ENCODE measurements around the gene NPAS2.

Gene NPAS2

DNA sequence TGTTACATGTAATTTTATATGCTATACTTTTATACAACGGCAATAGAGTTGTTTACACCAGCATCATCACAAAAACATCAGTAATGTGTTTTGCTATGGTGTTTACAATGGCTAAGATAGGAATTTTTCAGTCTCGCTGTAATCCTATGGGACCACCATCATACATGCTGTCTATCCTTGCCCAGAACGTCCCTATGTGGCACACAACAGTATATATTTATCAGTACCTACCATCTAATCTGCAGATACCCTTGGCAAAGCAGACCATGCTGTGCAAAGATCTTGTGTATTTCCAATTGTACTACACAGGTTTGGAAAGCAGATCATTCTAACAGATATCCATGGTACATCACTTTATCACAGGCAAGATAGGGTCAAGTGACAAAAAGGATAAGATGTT is 197.4 kb downstream of the NPAS2 start:
- no peak for TF ChIP-seq CTCF (conservative IDR thresholded peaks at IDR 0.05; ENCODE audit: low read depth, low read length)
- H3K4me3 ChIP-seq (ENCODE audit: low read length): no peak overlapping the region
- no peak for DNase-seq (ENCODE audit: low read depth)

DNA sequence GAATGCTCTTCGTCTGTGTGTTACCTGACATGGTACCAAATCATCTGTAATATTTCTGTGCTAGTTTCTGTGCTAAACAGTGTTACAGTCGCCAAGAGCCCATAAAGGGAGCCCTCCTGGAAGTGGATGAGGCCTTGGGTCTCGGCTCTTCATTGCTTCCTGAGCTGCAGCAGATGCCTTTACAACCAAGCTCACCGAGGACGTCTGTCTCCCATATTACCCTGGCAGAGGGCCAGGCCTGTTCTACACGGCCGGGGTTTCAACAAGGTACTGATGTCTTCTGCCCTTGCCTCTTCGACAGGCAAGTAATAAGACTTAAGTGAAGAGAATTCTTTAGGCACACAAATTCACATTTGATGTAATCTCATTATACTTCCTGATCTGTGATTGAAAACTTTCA is 199.0 kb downstream of the NPAS2 start:
- TF ChIP-seq CTCF (conservative IDR thresholded peaks at IDR 0.05; ENCODE audit: low read depth, low read length): no peak
- H3K4me3 ChIP-seq (ENCODE audit: low read length): no peak overlapping the region
- DNase-seq (ENCODE audit: low read depth): no peak

DNA sequence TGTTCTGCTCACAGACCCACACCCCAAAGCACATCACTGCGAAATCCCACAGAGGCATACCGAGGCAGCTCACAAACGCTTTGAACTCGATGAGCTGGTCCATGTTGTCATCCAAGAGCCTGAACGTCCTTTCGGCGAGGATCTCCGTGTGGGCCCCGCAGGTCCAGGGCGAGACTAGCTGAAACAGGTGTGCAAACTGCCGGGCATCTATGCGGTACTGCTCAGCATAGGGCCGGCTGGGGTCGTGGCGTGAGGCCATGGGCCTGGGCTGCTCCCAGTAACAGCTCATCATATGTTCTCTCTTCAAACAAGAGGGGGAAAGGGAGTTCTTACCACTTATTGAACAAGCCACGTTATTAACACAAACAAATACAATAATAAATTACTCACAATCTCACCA is 202.3 kb downstream of the NPAS2 start:
- TF ChIP-seq CTCF (conservative IDR thresholded peaks at IDR 0.05; ENCODE audit: low read depth, low read length): no peak
- H3K4me3 ChIP-seq (ENCODE audit: low read length): no peak overlapping the region
- DNase-seq (ENCODE audit: low read depth): no peak

DNA sequence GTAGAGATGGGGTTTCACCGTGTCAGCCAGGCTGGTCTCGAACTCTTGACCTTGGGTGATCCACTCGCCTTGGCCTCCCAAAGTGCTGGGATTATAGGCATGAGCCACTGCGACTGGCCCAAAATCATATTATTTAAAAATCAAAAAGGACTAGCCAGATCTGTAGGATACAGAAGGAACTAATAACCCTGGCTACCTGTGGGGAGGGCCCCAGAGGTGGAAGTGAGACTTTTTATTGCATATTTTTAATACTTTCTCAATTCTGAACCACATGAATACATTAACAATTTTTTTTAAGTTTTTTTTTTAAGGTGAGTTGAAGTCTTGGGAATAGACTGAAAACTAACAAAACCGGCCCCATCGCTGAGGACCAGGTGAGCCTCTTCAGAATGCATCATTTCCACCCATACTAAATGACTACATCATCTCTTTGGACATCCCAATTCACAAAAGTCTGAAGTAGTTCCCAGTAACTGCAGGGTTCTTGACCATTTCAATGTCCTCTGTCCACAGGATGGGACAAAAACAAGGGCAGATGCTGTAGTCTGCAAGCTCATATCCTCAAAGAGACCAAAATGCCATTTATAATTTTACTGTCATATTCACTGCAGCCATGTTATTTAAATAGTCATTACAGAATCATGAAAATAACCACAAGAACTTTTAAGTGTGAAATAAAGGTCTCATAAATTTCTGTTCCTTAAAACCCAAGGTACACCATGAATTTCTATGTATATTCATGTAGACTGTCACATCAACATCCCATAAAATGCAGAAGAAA is 203.6 kb downstream of the NPAS2 start:
- TF ChIP-seq CTCF (conservative IDR thresholded peaks at IDR 0.05; ENCODE audit: low read depth, low read length): no peak
- no peak for DNase-seq (ENCODE audit: low read depth)
- no peak overlapping the region for H3K4me3 ChIP-seq (ENCODE audit: low read length)

GRCh38 chr2:101025561-101025960 is 205.6 kb downstream of the NPAS2 start:
- H3K4me3 ChIP-seq (ENCODE audit: low read length): no peak overlapping the region
- DNase-seq (ENCODE audit: low read depth): no peak
- TF ChIP-seq CTCF (conservative IDR thresholded peaks at IDR 0.05; ENCODE audit: low read depth, low read length): no peak

- DNase-seq (ENCODE audit: low read depth): no peak
- no peak overlapping the region for H3K4me3 ChIP-seq (ENCODE audit: low read length)
- no peak for TF ChIP-seq CTCF (conservative IDR thresholded peaks at IDR 0.05; ENCODE audit: low read depth, low read length)
Observed at GRCh38 chr2:101026253-101026701, 206.3 kb downstream of the NPAS2 start.

- DNase-seq (ENCODE audit: low read depth): no peak
- no peak for TF ChIP-seq CTCF (conservative IDR thresholded peaks at IDR 0.05; ENCODE audit: low read depth, low read length)
- no peak overlapping the region for H3K4me3 ChIP-seq (ENCODE audit: low read length)
Observed at GRCh38 chr2:101026923-101027469, 207.1 kb downstream of the NPAS2 start.

Measured in retinal pigment epithelial cell (primary cell).